ENCODE measurements around the gene YBX2. TPM values are rescaled to one million over a fixed set of nuclear protein-coding genes. Genes with fewer than 3 reads are reported as not detected.

The YBX2 gene
- total RNA-seq, 1 donor from 2014 or later: 2.2 TPM

DNA sequence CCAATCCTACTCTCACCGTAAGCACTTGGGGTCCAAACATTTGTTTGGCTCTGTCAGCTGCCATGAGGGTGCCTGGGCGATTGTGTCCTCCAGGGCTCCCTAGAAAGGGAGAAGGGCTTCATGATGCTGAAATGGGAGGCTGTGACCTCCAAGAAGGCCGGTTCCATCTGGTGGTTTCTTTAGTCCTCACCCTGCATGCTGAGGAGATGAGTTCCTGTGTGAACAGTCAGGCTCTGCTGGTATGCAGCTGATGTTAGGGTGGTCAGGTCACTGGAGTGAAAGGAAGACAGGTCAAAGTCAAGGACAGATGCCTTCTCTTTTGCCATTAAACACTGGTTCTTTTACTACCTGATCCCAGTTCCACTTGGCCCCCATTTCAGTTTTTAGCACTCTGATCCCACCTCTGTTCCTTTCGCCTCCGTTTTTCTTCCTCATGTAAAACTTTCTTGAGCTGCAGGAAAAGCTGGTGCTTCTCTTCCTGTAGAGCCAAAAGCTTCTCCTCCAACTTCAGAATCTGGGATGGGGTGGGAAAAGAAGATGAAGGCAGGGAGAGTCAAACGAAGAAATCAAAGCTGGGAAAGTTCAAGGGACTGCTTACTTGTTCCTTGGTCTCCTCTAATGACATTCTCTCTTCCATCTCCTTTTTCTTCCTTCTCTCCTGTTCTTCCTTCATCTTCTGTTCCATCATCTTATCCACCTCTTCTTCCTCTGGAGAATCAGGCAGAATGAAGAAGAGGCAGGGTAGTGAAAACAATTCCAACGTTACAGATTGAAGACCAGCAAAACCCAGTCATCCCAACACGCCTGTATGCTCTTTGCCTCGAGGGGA is 19.7 kb upstream of the YBX2 start:
- Mint-ChIP-seq H3K9me3 (no peaks in the 10 kb centered on the region), H3K36me3 (peaks cover 39% of the 10 kb centered on the region), H3K27ac (peak overlapping the region; percentile 85), H3K27me3 (ENCODE audit: low read depth) (no peaks in the 10 kb centered on the region), H3K4me3 (peak overlapping the region; percentile 77), H3K4me1 (peaks cover 26% of the 10 kb centered on the region)
- DNase-seq (ENCODE audit: low spot score in 2 of 2, unreplicated experiment in 2 of 2): no peak
- no peak for TF ChIP-seq CTCF (IDR thresholded peaks at IDR 0.05; ENCODE audit: unreplicated experiment)

DNA sequence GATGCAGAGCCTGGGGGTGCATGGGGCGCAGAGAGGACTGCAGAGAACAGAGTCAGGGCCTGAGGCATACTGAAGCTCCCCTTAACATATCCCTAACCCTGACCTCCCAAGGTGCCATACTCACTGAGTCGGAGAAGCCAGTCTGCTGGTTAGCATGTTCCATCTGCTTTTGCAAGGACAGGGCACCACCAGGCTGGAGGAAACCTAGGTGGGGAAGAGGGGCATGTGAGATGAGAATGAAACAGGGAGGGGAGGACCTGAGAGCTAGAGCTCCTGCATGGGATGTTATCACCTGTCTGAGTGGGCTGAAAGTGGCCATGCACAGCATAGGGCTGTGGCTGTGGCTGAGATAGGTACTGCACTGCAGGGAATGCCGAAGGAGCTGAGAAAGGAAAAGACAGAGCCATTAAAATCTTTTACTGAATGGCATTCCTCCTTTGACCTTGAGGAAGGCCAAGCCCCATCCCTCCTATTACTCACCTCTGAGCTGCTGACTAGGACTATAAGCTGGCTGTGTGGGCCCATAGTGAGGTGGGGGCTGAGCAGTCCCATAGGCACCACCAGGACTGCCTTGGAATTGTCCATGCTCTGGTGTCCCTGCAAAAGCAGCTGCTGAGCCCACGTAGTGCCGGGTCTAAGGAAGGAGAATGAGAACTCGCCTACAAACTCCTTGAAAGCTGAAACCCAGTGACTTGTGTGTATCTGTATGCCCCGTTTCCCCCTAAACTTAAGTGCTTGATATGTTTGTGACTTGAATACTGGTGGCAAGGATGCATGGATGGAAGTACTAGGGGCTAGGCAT is 18.9 kb upstream of the YBX2 start:
- H3K36me3 Mint-ChIP-seq: peaks cover 35% of the 10 kb centered on the region
- H3K27me3 Mint-ChIP-seq (ENCODE audit: low read depth): no peaks in the 10 kb centered on the region
- no peak for TF ChIP-seq CTCF (IDR thresholded peaks at IDR 0.05; ENCODE audit: unreplicated experiment)
- DNase-seq (ENCODE audit: low spot score in 2 of 2, unreplicated experiment in 2 of 2): no peak
- no peaks in the 10 kb centered on the region for H3K9me3 Mint-ChIP-seq
- peak overlapping the region; percentile 30 for H3K4me3 Mint-ChIP-seq
- H3K4me1 Mint-ChIP-seq: peaks cover 32% of the 10 kb centered on the region
- H3K27ac Mint-ChIP-seq: peak overlapping the region; percentile 16

DNA sequence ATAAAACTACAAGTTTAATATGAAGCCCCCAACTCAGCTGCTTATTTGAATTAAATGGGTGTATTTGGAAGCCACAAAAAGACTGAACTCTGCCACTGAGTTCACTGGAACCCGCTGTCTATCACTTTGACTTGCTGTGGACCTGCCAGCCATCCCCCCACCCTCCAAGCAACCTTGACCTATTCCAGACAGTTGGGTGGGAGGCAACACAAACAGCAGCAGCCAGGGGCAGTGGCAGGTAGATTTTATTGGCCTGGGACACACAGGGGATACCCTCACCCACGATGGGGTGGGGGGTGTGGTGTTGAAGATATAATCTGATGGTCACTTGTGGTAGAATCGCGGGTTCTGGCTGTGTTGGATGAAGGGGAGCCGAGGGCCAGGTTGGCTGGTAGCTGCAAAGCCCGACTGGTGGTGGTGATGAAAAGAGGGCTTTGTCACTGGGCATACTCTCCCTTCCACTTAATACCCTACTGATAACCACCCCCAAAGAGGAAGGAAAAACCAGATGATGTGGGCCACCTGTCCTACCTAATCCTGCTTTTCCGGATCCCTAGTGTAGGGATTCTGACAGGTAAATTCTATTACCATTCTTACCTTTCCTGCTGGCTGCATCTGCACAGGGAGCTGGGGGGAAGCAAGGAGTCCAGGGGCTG is 18.1 kb upstream of the YBX2 start:
- Mint-ChIP-seq H3K4me1 (peaks cover 32% of the 10 kb centered on the region), H3K36me3 (peaks cover 31% of the 10 kb centered on the region), H3K27ac (peak overlapping the region; percentile 16)

GRCh38 chr17:7311110-7311705 is 16.8 kb upstream of the YBX2 start:
- Mint-ChIP-seq H3K36me3 (peaks cover 29% of the 10 kb centered on the region), H3K4me1 (peaks cover 34% of the 10 kb centered on the region), H3K4me3 (no peak overlapping the region), H3K27me3 (ENCODE audit: low read depth) (no peaks in the 10 kb centered on the region), H3K27ac (no peak overlapping the region), H3K9me3 (no peaks in the 10 kb centered on the region)
- no peak for DNase-seq (ENCODE audit: low spot score in 2 of 2, unreplicated experiment in 2 of 2)
- TF ChIP-seq CTCF (IDR thresholded peaks at IDR 0.05; ENCODE audit: unreplicated experiment): no peak

More for the DNA sequence above, 18.1 kb upstream of the YBX2 start:
- no peak overlapping the region for H3K4me3 Mint-ChIP-seq
- TF ChIP-seq CTCF (IDR thresholded peaks at IDR 0.05; ENCODE audit: unreplicated experiment): no peak
- no peaks in the 10 kb centered on the region for H3K9me3 Mint-ChIP-seq
- DNase-seq (ENCODE audit: low spot score in 2 of 2, unreplicated experiment in 2 of 2): no peak
- no peaks in the 10 kb centered on the region for H3K27me3 Mint-ChIP-seq (ENCODE audit: low read depth)

DNA sequence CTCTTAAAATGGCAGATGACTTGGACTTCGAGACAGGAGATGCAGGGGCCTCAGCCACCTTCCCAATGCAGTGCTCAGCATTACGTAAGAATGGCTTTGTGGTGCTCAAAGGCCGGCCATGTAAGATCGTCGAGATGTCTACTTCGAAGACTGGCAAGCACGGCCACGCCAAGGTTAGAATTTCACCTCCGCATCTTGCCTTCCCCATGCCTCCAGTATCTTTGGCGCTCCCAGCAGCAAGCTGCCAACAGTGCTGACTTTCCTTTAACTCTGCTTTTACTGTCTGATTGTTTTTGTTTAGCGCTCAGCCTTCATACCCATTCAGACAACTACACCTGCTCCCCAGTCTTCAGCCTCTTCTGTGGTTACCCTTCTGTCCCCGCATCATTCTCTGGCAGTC is 15.2 kb upstream of the YBX2 start:
- peak overlapping the region; percentile 75 for H3K4me3 Mint-ChIP-seq
- peak overlapping the region; percentile 94 for H3K27ac Mint-ChIP-seq

More for the DNA sequence above, 15.2 kb upstream of the YBX2 start:
- no peak for DNase-seq (ENCODE audit: low spot score in 2 of 2, unreplicated experiment in 2 of 2)
- peaks cover 29% of the 10 kb centered on the region for H3K36me3 Mint-ChIP-seq
- no peak for TF ChIP-seq CTCF (IDR thresholded peaks at IDR 0.05; ENCODE audit: unreplicated experiment)
- no peaks in the 10 kb centered on the region for H3K9me3 Mint-ChIP-seq
- no peaks in the 10 kb centered on the region for H3K27me3 Mint-ChIP-seq (ENCODE audit: low read depth)
- H3K4me1 Mint-ChIP-seq: peaks cover 32% of the 10 kb centered on the region

All from mesothelial cell of epicardium (in vitro differentiated cells).